ENCODE results near the gene LPIN3. TPM values are rescaled to one million over a fixed set of nuclear protein-coding genes. Genes with fewer than 3 reads are reported as not detected.

LPIN3 gene
- total and polyA plus RNA-seq, 2 donors (not counting 3 experiments of a cell fraction or from before 2014, with no cell fraction given), result 2.1 to 3.0 TPM

DNA sequence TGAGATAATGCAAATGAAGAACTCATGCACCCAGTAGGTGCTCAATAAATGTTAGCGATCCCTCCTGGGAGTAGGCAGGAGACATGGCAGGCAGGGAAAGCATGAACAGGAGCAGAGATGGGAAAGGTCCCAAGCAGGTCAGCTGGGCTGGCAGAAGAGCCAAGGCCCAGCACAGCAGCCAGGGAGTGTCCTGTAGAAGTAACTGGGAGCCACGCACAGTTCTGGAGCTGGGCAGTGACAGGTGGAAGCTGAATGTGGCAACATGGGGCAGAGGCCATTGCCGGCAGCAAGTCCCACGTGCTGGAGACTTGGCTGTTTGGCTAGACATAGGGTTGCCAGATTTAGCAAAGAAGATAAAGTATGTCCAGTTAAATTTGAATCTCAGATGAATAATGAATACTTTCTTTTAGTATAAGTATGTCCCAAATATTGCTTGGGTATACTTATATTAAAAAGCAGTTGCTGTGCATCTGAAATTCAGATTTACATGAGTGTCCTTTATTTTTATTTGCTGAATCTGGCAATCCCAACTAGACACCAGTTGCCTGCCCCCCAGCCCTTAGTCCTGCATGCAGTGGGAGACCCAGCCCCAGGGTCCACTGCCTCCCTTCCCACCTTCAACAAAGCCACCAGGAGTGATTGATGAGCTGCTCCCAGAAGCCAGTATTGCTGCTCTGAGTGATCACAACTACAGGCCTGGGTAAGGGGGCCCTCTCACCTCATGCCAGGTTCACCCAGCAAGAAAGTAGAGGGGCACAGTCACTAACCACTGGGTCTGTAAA, 3.7 kb upstream of the LPIN3 start:
- intact Hi-C loops (cut with micrococcal nuclease), result no loop called here
- H2AFZ ChIP-seq (ENCODE audit: low read depth, low read length), result no peak overlapping the region
- no peaks in the 10 kb centered on the region for H3K27me3 ChIP-seq (ENCODE audit: control insufficient read depth in 2 of 2, insufficient read depth in 2 of 2, low read length in 2 of 2)
- H3K4me1 ChIP-seq (ENCODE audit: control insufficient read depth, extremely low read depth, insufficient read depth, low read length), result peaks cover 18% of the 10 kb centered on the region
- H3K4me2 ChIP-seq (ENCODE audit: insufficient read depth, low read length), result no peak overlapping the region
- no peaks in the 10 kb centered on the region for H3K79me2 ChIP-seq (ENCODE audit: control insufficient read depth, insufficient read depth, low read length)
- BruUV-seq (replicated peaks), result no TSS peak
- ChIA-PET POLR2A (interaction anchor here (0.9 kb wide), 1 partner anchor 14 kb away, joined by 4 read pairs; no protein-coding TSS in a partner anchor), CTCF (interaction anchor here (0.6 to 8.5 kb wide), 8 partner anchors 8 to 203 kb away, joined by 3 to 295 read pairs (median 27); no protein-coding TSS in a partner anchor)
- no peak overlapping the region for H3K27ac ChIP-seq (ENCODE audit: insufficient read depth, low read depth, low read length)
- dilution Hi-C loops (cut with MboI; ENCODE audit: extremely low pct_ligation_motif_present, low sequenced_read_pairs), result no loop called here
- H3K9me3 ChIP-seq (replicated peaks; ENCODE audit: control insufficient read depth, insufficient read depth, low read length), result no peaks in the 10 kb centered on the region
- H3K9me1 ChIP-seq (replicated peaks; ENCODE audit: control insufficient read depth, extremely low read depth, insufficient read depth, low read length), result no peaks in the 10 kb centered on the region
- TF ChIP-seq EZH2 (IDR thresholded peaks at IDR 0.05; ENCODE audit: borderline replicate concordance, low read depth, low read length, severe bottlenecking) (no peak), MAX (IDR thresholded peaks at IDR 0.05; ENCODE audit: insufficient read depth, insufficient read length) (no peak), MYC (IDR thresholded peaks at IDR 0.05; ENCODE audit: low read depth, low read length) (no peak), POLR2AphosphoS5 (IDR thresholded peaks at IDR 0.05; ENCODE audit: insufficient read depth, low read depth, low read length) (no peak), GATA2 (IDR thresholded peaks at IDR 0.05; ENCODE audit: insufficient read depth, insufficient read length, low read depth, low read length) (no peak), CTCF (IDR thresholded peaks at IDR 0.05; ENCODE audit: extremely low read depth in 1 of 2, insufficient read depth in 1 of 2, low read depth in 1 of 2, low read length in 2 of 2) (no peak), POLR2A (IDR thresholded peaks at IDR 0.05; ENCODE audit: low read depth, low read length) (no peak), JUN (IDR thresholded peaks at IDR 0.05; ENCODE audit: borderline replicate concordance, insufficient read depth, insufficient read length, low read depth) (no peak), FOS (IDR thresholded peaks at IDR 0.05; ENCODE audit: borderline replicate concordance, insufficient read depth, low read length) (no peak)
- FAIRE-seq (no peak), DNase-seq (ENCODE audit: low read depth, low spot score) (no peak)
- H3K4me3 ChIP-seq (replicated peaks in 1 of 3; ENCODE audit: insufficient read depth in 1 of 3, low read depth in 1 of 3, low read length in 3 of 3), result no peak overlapping the region
- no peaks in the 10 kb centered on the region for H4K20me1 ChIP-seq (replicated peaks; ENCODE audit: control insufficient read depth, extremely low read depth, insufficient read depth, low read length)
- H3K36me3 ChIP-seq (ENCODE audit: control insufficient read depth in 2 of 2, extremely low read depth in 1 of 2, insufficient read depth in 2 of 2, low read length in 2 of 2), result no peaks in the 10 kb centered on the region
- no peak overlapping the region for H3K9ac ChIP-seq (replicated peaks; ENCODE audit: extremely low read depth, insufficient read depth, low read length)
